Progenitor cell of endocrine pancreas (in vitro differentiated cells): ENCODE results near the gene NUS1. TPM values are rescaled to one million over a fixed set of nuclear protein-coding genes. Genes with fewer than 3 reads are reported as not detected.

Source experiments
- DNase-seq: peaks from one replicate; pipeline ENCODE4 v3.0.0; 2021; ENCODE audit warnings: low spot score; ENCODE audit not compliant: unreplicated experiment
- H3K27ac Mint-ChIP-seq: 2 replicates; pipeline ENCODE4 v1.8.0; 2021; ENCODE audit warnings: mild to moderate bottlenecking, moderate library complexity, mixed read lengths
- H3K27me3 Mint-ChIP-seq: 2 replicates; pipeline ENCODE4 v1.8.0; 2021; ENCODE audit warnings: mixed read lengths
- H3K36me3 Mint-ChIP-seq: 2 replicates; pipeline ENCODE4 v1.8.0; 2022; ENCODE audit warnings: mixed read lengths; ENCODE audit not compliant: insufficient read depth
- H3K4me1 Mint-ChIP-seq: 2 replicates; pipeline ENCODE4 v1.8.0; 2021; ENCODE audit warnings: low read depth, mixed read lengths
- H3K4me3 Mint-ChIP-seq: 2 replicates; pipeline ENCODE4 v1.8.0; 2021; ENCODE audit warnings: low read depth, mild to moderate bottlenecking, moderate library complexity, mixed read lengths
- H3K9me3 Mint-ChIP-seq: 2 replicates; pipeline ENCODE4 v1.8.0; 2021; ENCODE audit warnings: low read depth, mixed read lengths
- CTCF ChIP-seq: fragments of 200-600 bp; sonication (generic); IDR thresholded peaks from one replicate; pipeline ENCODE4 v1.5.0; 2021; ENCODE audit warnings: antibody characterized with exemption, mild to moderate bottlenecking; ENCODE audit not compliant: unreplicated experiment
- total RNA-seq: library from RNA; stranded (reverse); gene quantifications from 2 replicates; pipeline ENCODE4 v1.2.1, GENCODE V29; 2021

The NUS1 gene
- total RNA-seq, 1 donor from 2014 or later: 31.9 TPM

- H3K36me3 Mint-ChIP-seq: peaks cover 6% of the 10 kb centered on the region
- peaks cover 28% of the 10 kb centered on the region for H3K4me1 Mint-ChIP-seq
- H3K27me3 Mint-ChIP-seq: no peaks in the 10 kb centered on the region
Observed at GRCh38 chr6:117676577-117677218, 1.4 kb downstream of the NUS1 start.

GRCh38 chr6:117677553-117678141 is 2.4 kb downstream of the NUS1 start:
- Mint-ChIP-seq H3K4me3 (peak overlapping the region; percentile 84), H3K4me1 (peaks cover 31% of the 10 kb centered on the region), H3K27ac (no peak overlapping the region), H3K36me3 (peaks cover 6% of the 10 kb centered on the region), H3K27me3 (no peaks in the 10 kb centered on the region), H3K9me3 (no peaks in the 10 kb centered on the region)
- TF ChIP-seq CTCF: no peak
- no peak for DNase-seq

More at GRCh38 chr6:117676577-117677218, 1.4 kb downstream of the NUS1 start:
- H3K4me3 Mint-ChIP-seq: peak overlapping the region; percentile 84
- DNase-seq: no peak
- H3K9me3 Mint-ChIP-seq: no peaks in the 10 kb centered on the region
- TF ChIP-seq CTCF: no peak
- peak overlapping the region; percentile 7 for H3K27ac Mint-ChIP-seq

- no peaks in the 10 kb centered on the region for H3K27me3 Mint-ChIP-seq
- no peak overlapping the region for H3K27ac Mint-ChIP-seq
- peaks cover 31% of the 10 kb centered on the region for H3K4me1 Mint-ChIP-seq
- H3K4me3 Mint-ChIP-seq: no peak overlapping the region
- H3K9me3 Mint-ChIP-seq: no peaks in the 10 kb centered on the region
- no peak for TF ChIP-seq CTCF
- H3K36me3 Mint-ChIP-seq: peaks cover 7% of the 10 kb centered on the region
- DNase-seq: no peak
Observed at GRCh38 chr6:117681162-117681741, 6.0 kb downstream of the NUS1 start.

GRCh38 chr6:117684749-117685148 is 9.5 kb downstream of the NUS1 start:
- H3K36me3 Mint-ChIP-seq: peaks cover 12% of the 10 kb centered on the region
- TF ChIP-seq CTCF: no peak
- no peak overlapping the region for H3K27ac Mint-ChIP-seq
- peaks cover 3% of the 10 kb centered on the region for H3K9me3 Mint-ChIP-seq
- H3K4me1 Mint-ChIP-seq: peaks cover 19% of the 10 kb centered on the region
- H3K4me3 Mint-ChIP-seq: no peak overlapping the region
- no peak for DNase-seq
- no peaks in the 10 kb centered on the region for H3K27me3 Mint-ChIP-seq

- no peak overlapping the region for H3K4me3 Mint-ChIP-seq
- peaks cover 13% of the 10 kb centered on the region for H3K4me1 Mint-ChIP-seq
- H3K36me3 Mint-ChIP-seq: peaks cover 10% of the 10 kb centered on the region
- H3K27me3 Mint-ChIP-seq: no peaks in the 10 kb centered on the region
- no peak for DNase-seq
- H3K9me3 Mint-ChIP-seq: peaks cover 3% of the 10 kb centered on the region
- no peak overlapping the region for H3K27ac Mint-ChIP-seq
- no peak for TF ChIP-seq CTCF
Observed at GRCh38 chr6:117685359-117685758, 10.1 kb downstream of the NUS1 start.
